Frontal cortex (tissue), 4 donors: ENCODE measurements around the gene EPN2. TPM values are rescaled to one million over a fixed set of nuclear protein-coding genes. Genes with fewer than 3 reads are reported as not detected.
A peak's percentile ranks its signal among the peaks of the same experiment; 100 is the strongest.

Experiments used
- DNase-seq, 2 donors: peaks; one replicate each; pipeline ENCODE4 v3.0.0; 2012; ENCODE audit warnings: low spot score in 2 of 2
- FAIRE-seq: peaks from 2 replicates; lab custom pipeline; 2012; peaks lifted over from hg19 to GRCh38; lab: Jason Lieb, UNC
- total RNA-seq: library from RNA; depleted of rRNA; stranded (reverse); fragments of >200 nt; gene quantifications from one replicate; pipeline ENCODE4 v1.2.3, GENCODE V29; 2014
- donor health status: control.
- donor health status: control.
- donor health status: control.

The EPN2 gene
- total RNA-seq, 1 donor from 2014 or later, result 53.0 TPM

DNA sequence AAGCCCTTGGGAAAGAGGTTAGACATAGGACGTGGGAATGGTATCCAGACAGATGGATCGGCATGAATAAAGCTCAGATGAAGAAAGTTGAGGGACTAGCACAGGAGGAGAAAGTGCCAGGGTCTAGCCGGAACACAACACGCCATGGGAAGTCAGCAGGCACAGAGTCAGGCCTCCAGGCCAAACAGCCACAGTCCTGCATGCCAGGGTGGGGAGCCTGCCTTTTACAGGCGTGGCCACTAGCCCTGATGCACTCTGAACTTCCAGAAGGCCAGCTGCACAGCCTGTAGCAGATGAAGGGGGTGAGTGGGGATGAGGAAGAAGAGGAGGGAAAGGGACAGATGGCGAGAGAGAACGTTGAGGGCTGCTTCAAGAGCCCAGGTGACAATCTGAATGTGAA is 120.2 kb downstream of the EPN2 start:
- no peak for DNase-seq
- no peak for FAIRE-seq

- FAIRE-seq, result no peak
- DNase-seq, result no peak
These were observed 120.6 kb downstream of the EPN2 start for GRCh38 chr17:19357761-19358160.

GRCh38 chr17:19359151-19359550 is 122.0 kb downstream of the EPN2 start:
- no peak for DNase-seq
- FAIRE-seq, result no peak

DNA sequence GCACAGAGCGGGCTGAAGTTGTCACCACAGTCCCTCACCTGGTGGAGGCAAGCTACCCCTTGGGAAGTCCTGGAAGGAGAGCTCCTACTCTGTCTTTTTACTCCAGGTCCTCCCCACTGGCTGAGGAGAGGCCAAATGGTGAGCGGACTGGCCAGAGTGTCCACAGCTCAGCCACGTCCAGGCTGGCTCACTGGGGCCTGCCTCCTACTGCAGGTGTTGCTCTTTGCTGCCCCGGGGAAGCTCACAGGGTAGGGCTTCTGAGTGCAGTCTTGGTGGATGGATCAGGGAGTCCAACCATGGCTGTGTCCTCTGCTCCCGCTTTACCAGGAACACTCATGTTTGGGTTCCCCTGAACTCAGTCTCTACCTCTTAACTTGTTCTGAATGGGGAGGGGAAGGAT is 122.7 kb downstream of the EPN2 start:
- FAIRE-seq, result no peak
- no peak for DNase-seq

DNA sequence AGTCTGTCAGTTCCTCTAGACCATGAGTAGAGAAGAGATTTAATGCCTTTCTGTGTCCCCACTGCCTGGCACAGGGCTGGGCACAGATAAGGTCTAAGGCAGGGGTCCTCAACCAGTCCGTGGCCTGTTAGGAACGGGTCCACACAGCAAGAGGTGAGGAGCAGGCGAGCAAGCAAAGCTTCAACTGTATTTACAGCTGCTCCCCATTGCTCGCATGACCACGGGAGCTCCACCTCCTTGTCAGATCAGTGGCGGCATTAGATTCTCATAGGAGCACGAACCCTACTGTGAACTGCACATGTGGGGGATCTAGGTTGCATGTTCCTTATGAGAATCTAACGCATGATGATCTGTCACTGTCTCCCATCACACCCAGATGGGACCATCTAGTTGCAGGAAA is 123.6 kb downstream of the EPN2 start:
- DNase-seq (no peak), FAIRE-seq (no peak)

DNA sequence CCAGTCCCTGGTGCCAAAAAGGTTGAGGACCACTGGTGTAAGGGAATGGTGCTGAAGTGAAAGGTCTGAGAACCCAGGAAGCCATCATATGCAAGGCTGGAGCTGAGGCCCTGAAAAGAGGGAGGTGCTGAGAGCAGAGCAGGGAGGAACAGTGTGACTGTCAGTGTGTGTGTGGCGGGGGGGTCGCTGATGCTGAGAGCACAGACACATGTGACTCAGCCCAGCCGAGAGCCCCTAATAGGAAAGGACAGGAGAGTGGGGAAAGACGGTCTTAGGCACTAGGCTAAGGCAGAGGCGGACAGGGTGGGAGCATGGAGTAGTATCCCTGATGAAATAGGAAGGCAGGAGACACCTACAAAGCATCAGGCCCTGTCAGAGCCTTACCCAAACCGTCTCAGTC is 124.2 kb downstream of the EPN2 start:
- DNase-seq, result no peak
- no peak for FAIRE-seq

- DNase-seq (no peak), FAIRE-seq (no peak)
These were observed 124.7 kb downstream of the EPN2 start for GRCh38 chr17:19361944-19362276.

DNA sequence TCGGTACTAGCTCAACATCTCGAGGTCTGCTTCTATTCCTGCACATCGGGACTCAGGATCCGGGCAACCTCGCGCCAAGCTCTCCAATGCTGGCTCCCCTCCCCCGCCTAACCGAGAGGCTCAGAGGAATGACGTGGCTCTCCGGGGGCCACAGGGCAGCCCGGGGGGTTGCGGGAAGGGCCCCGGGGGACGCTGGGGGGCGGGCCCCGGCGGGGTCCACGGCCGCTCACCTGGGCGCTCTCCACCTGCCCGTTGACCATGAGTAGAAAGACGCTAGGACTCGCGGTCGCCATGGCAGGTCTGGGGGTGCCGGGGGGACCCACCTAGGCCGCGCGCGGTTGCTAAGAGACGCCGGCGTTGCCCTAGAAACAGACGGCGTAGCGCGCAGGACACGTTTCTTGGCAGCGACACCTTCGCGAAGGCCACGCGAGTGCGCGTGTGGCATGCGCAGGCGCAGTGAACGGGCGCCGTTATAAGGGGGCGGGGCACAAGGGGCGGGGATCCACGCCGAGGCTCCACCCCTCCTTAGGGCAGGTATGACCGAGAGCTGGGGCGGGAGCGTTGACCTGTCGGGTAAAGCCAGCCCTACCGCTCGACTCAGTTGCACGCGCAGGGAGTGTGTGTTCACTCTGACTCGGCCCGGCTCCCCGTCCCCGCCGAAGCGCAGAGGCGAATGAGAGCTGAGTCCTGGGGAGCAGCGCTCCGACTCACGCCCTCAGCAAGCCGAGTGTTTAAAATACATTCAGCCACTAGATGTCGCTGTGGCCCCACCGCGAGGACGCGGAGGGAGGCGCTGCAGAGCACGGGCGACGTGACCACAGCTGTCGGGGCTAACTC is 125.3 kb downstream of the EPN2 start, which contains the start of gene B9D1:
Gene B9D1, minus strand, starts transcription at position 447 of the 837 bp plus-strand sequence. Its CDS starts 154 bp downstream, at position 293.
- FAIRE-seq (no peak), DNase-seq (peak; percentile 97 to 99)

DNA sequence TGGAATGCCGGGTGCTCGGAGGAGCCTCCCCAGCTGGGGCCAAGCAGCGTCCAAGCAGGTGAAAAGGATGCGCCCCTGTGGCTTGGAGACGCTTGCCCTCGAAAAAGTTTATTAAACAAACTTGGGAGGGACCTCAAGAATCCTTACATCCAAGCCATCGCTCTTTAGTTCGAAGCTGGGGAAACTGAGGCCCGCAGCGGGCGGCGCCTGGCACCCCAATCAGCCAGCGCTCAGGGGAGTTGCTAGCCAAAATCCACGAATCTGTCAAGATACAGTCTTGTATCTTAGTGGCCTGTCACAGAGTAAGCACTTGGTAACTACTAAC is 125.9 kb downstream of the EPN2 start:
- FAIRE-seq, result no peak
- DNase-seq, result no peak

DNA sequence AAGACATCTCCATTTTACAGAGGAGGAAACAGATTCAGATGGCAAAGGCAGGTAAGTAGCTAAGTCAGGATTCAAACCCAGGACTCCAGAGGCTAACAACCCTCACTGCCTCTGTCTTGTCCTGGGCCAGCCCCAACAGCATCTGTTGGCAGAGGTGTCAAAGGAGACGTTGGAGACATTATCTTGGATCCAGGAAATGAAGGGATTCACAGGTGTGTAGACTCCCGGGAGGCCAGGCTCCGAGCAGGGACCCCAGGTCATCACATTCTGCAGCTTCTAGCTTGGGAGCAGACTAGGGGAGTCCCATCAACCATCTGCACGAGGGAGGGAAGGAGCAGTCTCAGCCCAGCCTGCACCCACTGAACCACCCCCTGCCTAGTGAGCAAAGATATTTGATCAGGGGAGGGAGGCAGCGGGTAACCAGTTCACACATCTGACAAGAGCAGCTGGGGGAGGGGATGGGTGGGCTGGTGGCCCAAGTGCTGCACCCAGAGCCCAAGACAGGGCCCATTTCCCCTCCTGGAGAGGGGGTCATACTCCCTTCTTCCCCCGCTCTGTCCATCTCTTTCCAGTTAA is 126.4 kb downstream of the EPN2 start:
- FAIRE-seq (no peak), DNase-seq (no peak)

GRCh38 chr17:19364699-19365498 is 127.7 kb downstream of the EPN2 start:
- no peak for DNase-seq
- FAIRE-seq, result no peak

DNA sequence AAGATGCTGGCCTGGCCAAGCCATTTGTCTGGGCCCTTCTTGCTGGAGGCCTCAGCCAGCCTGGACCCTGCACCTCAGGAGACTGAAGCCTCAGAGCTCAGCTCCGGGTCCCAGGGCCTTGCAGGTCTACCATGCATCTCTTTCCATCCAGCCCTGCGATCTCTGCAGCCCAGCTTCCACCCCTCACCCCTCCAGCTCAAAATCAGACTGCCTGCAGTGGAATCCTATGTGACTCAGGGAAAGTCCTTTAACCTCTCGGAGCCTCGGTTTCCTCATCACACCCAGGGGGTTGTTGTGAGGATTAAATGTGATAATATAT is 128.3 kb downstream of the EPN2 start:
- DNase-seq (no peak), FAIRE-seq (no peak)

- DNase-seq (no peak), FAIRE-seq (no peak)
These were observed 128.9 kb downstream of the EPN2 start for GRCh38 chr17:19365833-19366636.

GRCh38 chr17:19366637-19366972 is 129.4 kb downstream of the EPN2 start:
- DNase-seq, result no peak
- FAIRE-seq, result no peak

DNA sequence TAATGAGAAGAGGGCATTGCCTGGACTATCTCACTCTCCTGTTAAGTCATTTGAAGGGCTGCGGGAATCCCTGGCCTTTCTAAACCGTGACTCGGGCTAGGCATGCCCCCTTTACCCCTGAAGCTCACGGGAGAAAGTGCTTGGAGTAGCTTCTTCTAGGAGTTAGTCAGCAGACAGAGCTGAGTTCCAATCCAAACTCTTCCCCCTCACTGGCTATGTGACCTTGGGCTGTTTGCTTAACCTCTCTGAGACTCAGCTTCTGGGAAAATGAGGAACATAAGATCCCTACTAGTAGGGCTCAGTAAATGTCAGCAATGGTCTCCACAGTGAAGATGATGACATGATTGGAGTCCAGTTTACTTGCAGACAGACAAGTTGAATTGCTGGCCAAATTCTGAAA is 131.1 kb downstream of the EPN2 start:
- DNase-seq (no peak), FAIRE-seq (no peak)

DNA sequence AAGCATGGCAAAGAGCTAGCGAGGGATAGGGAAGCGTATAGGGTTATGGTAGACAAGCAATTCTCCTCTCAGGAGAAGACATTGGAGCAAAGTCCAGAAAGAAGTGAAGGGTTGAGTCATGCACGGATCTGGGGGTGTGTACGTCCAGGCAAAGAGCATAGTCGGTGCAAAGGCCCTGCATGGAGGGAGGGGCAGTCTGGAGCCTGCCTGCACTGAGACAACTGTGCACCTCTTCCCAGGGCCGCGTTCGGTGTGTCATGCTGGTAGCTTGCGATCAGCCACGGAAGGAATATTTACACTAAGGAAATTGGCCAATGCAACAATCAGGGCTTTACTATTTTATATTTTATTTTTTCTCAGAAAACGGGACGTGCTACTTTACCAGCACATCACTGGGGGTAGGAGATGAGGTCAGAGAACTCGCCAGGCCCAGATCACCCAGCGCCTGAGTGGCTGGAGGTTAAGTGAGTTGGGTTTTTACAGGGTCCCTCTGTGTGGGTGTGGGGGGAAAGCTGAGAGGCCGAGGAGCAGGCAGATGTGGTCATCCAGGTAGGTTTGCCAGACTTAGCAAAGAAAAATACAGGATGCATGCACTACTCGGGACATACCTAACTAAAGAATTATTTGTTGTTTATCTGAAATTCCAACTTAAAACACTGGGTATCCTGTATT is 132.1 kb downstream of the EPN2 start:
- no peak for FAIRE-seq
- DNase-seq, result no peak

- DNase-seq (no peak), FAIRE-seq (no peak)
These were observed 132.8 kb downstream of the EPN2 start for GRCh38 chr17:19369846-19370492.

- DNase-seq (no peak), FAIRE-seq (no peak)
These were observed 133.4 kb downstream of the EPN2 start for GRCh38 chr17:19370493-19370960.

GRCh38 chr17:19371259-19372010 is 134.3 kb downstream of the EPN2 start:
- no peak for DNase-seq
- FAIRE-seq, result no peak
